Ectodermal cell (in vitro differentiated cells): ENCODE measurements around the gene DHRS7B. TPM values are rescaled to one million over a fixed set of nuclear protein-coding genes. Genes with fewer than 3 reads are reported as not detected.
"Not testable (repeated sequence)": the region's sequence is repeated elsewhere in the genome, so short reads cannot be mapped to it uniquely, and the experiment has no call there.

Experiments
- H3K27ac ChIP-seq: 2 replicates; pipeline ENCODE4 v1.7.0; 2013; ENCODE audit warnings: mild to moderate bottlenecking, low read depth, low read length; ENCODE audit not compliant: insufficient read depth, poor library complexity, severe bottlenecking
- H3K27me3 ChIP-seq: 2 replicates; pipeline ENCODE4 v1.7.0; 2013; ENCODE audit warnings: mild to moderate bottlenecking, low read length; ENCODE audit not compliant: insufficient read depth, control insufficient read depth, poor library complexity, severe bottlenecking
- H3K36me3 ChIP-seq: one replicate; pipeline ENCODE4 v1.7.0; 2013; ENCODE audit warnings: low read length; ENCODE audit not compliant: control insufficient read depth, insufficient read depth
- H3K4me1 ChIP-seq: one replicate; pipeline ENCODE4 v1.7.0; 2013; ENCODE audit warnings: low read length; ENCODE audit not compliant: control insufficient read depth, insufficient read depth
- H3K4me3 ChIP-seq: 2 replicates; pipeline ENCODE4 v1.7.0; 2013; ENCODE audit warnings: low read depth, low read length, control low read depth; ENCODE audit not compliant: insufficient read depth
- H3K9me3 ChIP-seq: 2 replicates; pipeline ENCODE4 v1.7.0; 2013; ENCODE audit warnings: mild to moderate bottlenecking, low read length, moderate library complexity; ENCODE audit not compliant: control insufficient read depth
- WGBS, 2 experiments: methylation state at CpG; one replicate each; pipeline ENCODE4 v1.1.7; 2013; ENCODE audit warnings: missing lambda C conversion rate in 2 of 2; 5-methylcytosine and 5-hydroxymethylcytosine counted together
- polyA plus RNA-seq, 4 experiments: library from polyadenylated mRNA; stranded (reverse); fragments of 50-300 nt; gene quantifications; one replicate each; pipeline ENCODE4 v1.2.3, GENCODE V29; 2013

DHRS7B gene
- polyA plus RNA-seq (2013, experiment 1 of 4), result 20.9 TPM
- polyA plus RNA-seq (2013, experiment 2 of 4), result 30.1 TPM
- polyA plus RNA-seq (2013, experiment 3 of 4), result 20.1 TPM
- polyA plus RNA-seq (2013, experiment 4 of 4), result 21.3 TPM

GRCh38 chr17:21126645-21127508 lies at the start of gene DHRS7B:
Gene DHRS7B (plus strand): TSS chr17:21126964. CDS start chr17:21126972, 8 bp downstream.
- Histone ChIP-seq H3K27ac (no peak within 1 kb of the TSS), H3K27me3 (no peaks in the 10 kb centered on the region), H3K4me1 (peaks cover 4% of the 10 kb centered on the region), H3K36me3 (no peaks in the 10 kb centered on the region), H3K4me3 (peak within 1 kb of the TSS; percentile 90), H3K9me3 (no peaks in the 10 kb centered on the region)
- WGBS, 2 experiments, result 1% methylated on average over 66 of the region's 66 CpGs

GRCh38 chr17:21077281-21077680 lies 49.5 kb upstream of the DHRS7B start:
- no peak overlapping the region for H3K4me3 ChIP-seq
- H3K27me3 ChIP-seq, result no peaks in the 10 kb centered on the region
- peaks cover 5% of the 10 kb centered on the region for H3K4me1 ChIP-seq
- H3K9me3 ChIP-seq, result no peaks in the 10 kb centered on the region
- H3K36me3 ChIP-seq, result no peaks in the 10 kb centered on the region
- 89 to 95% methylated on average over 2 of the region's 2 CpGs for WGBS, 2 experiments
- no peak overlapping the region for H3K27ac ChIP-seq

- no peaks in the 10 kb centered on the region for H3K36me3 ChIP-seq
- no peaks in the 10 kb centered on the region for H3K9me3 ChIP-seq
- no peak overlapping the region for H3K4me3 ChIP-seq
- H3K27me3 ChIP-seq, result no peaks in the 10 kb centered on the region
- no peak overlapping the region for H3K27ac ChIP-seq
- WGBS, 2 experiments, result 90 to 92% methylated on average over 11 of the region's 11 CpGs
- H3K4me1 ChIP-seq, result no peaks in the 10 kb centered on the region
Measured at GRCh38 chr17:21078016-21078780, 48.6 kb upstream of the DHRS7B start.

GRCh38 chr17:21079196-21079595 lies 47.6 kb upstream of the DHRS7B start:
- WGBS, 2 experiments, result 91 to 93% methylated on average over 7 of the region's 7 CpGs
- H3K27ac ChIP-seq, result no peak overlapping the region
- no peaks in the 10 kb centered on the region for H3K4me1 ChIP-seq
- no peaks in the 10 kb centered on the region for H3K27me3 ChIP-seq
- no peaks in the 10 kb centered on the region for H3K36me3 ChIP-seq
- H3K4me3 ChIP-seq, result no peak overlapping the region
- H3K9me3 ChIP-seq, result no peaks in the 10 kb centered on the region

GRCh38 chr17:21082001-21082436 lies 44.7 kb upstream of the DHRS7B start:
- Histone ChIP-seq H3K27ac (no peak overlapping the region), H3K4me3 (no peak overlapping the region), H3K9me3 (no peaks in the 10 kb centered on the region), H3K36me3 (no peaks in the 10 kb centered on the region), H3K27me3 (no peaks in the 10 kb centered on the region), H3K4me1 (no peaks in the 10 kb centered on the region)
- WGBS, 2 experiments, result 90% methylated on average over 5 of the region's 5 CpGs

- 95 to 98% methylated on average over 1 of the region's 1 CpG for WGBS, 2 experiments
- H3K9me3 ChIP-seq, result not testable (repeated sequence)
Measured at GRCh38 chr17:21085280-21085679, 41.5 kb upstream of the DHRS7B start.

GRCh38 chr17:21085707-21086106 lies 41.1 kb upstream of the DHRS7B start:
- no peaks in the 10 kb centered on the region for H3K9me3 ChIP-seq
- H3K27me3 ChIP-seq, result no peaks in the 10 kb centered on the region
- H3K4me3 ChIP-seq, result no peak overlapping the region
- H3K4me1 ChIP-seq, result no peaks in the 10 kb centered on the region
- H3K27ac ChIP-seq, result no peak overlapping the region
- WGBS, 2 experiments, result 91 to 96% methylated on average over 32 of the region's 32 CpGs
- H3K36me3 ChIP-seq, result no peaks in the 10 kb centered on the region

More at GRCh38 chr17:21085280-21085679, 41.5 kb upstream of the DHRS7B start:
- H3K36me3 ChIP-seq, H3K4me3 ChIP-seq, H3K27me3 ChIP-seq, H3K27ac ChIP-seq, H3K4me1 ChIP-seq: not testable (repeated sequence)

- Histone ChIP-seq H3K36me3 (no peaks in the 10 kb centered on the region), H3K9me3 (no peaks in the 10 kb centered on the region), H3K27ac (no peak overlapping the region), H3K27me3 (no peaks in the 10 kb centered on the region), H3K4me1 (no peaks in the 10 kb centered on the region), H3K4me3 (no peak overlapping the region)
- 88 to 93% methylated on average over 1 of the region's 1 CpG for WGBS, 2 experiments
Measured at GRCh38 chr17:21089145-21089544, 37.6 kb upstream of the DHRS7B start.

GRCh38 chr17:21089933-21090901 lies 36.5 kb upstream of the DHRS7B start:
- H3K27me3 ChIP-seq, result no peaks in the 10 kb centered on the region
- no peak overlapping the region for H3K27ac ChIP-seq
- H3K36me3 ChIP-seq, result no peaks in the 10 kb centered on the region
- 89 to 92% methylated on average over 3 of the region's 7 CpGs for WGBS, 2 experiments
- no peak overlapping the region for H3K4me3 ChIP-seq
- no peaks in the 10 kb centered on the region for H3K4me1 ChIP-seq
- no peaks in the 10 kb centered on the region for H3K9me3 ChIP-seq
